NB4 (cell line): Measurements from ENCODE around the gene EBF3.

Source experiments
- DNase-seq: peaks from one replicate; pipeline ENCODE4 v3.0.0; 2010; ENCODE audit warnings: low read depth
- H3K4me3 ChIP-seq: one replicate; pipeline ENCODE4 v1.5.1; 2011; ENCODE audit warnings: mild to moderate bottlenecking, low read depth, low read length, moderate library complexity
- MYC ChIP-seq: IDR thresholded peaks from 2 replicates; pipeline ENCODE4 v1.6.1; 2011; ENCODE audit warnings: low read depth, low read length
- POLR2A ChIP-seq: IDR thresholded peaks from 2 replicates; pipeline ENCODE4 v1.6.1; 2011; ENCODE audit warnings: mild to moderate bottlenecking; ENCODE audit not compliant: insufficient read length; ENCODE audit errors: extremely low read depth
- TF ChIP-seq, protein P1 (sequence below): IDR thresholded peaks from one replicate; pipeline ENCODE4 v1.5.1; 2012; ENCODE audit warnings: low read depth, low read length
- TF ChIP-seq, protein P2 (sequence below): IDR thresholded peaks from 2 replicates; pipeline ENCODE4 v1.6.1; 2011; ENCODE audit warnings: low read depth, low read length

The EBF3 gene

DNA sequence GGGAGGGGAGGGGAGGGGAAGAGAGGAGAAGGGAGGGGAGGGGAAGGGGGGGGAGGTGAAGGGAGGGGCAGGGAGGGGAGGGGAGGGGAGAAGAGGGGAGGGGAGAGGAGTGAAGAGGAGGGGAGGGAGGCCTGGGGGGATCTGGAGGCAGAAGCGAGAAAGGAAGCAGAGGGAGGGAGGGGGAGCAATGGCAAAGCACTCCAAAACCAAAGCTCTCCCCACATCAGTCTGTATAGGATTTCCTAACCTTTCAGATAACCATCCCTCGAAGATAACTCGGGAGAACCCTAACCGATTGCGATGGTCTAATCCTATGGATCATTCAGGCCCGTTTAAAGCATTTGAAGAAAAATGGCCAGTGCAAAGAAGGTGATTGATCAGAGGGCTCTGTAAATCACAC lies 19.0 kb downstream of the EBF3 start:
- no peak for TF ChIP-seq MYC
- DNase-seq: no peak
- H3K4me3 ChIP-seq: no peak overlapping the region

DNA sequence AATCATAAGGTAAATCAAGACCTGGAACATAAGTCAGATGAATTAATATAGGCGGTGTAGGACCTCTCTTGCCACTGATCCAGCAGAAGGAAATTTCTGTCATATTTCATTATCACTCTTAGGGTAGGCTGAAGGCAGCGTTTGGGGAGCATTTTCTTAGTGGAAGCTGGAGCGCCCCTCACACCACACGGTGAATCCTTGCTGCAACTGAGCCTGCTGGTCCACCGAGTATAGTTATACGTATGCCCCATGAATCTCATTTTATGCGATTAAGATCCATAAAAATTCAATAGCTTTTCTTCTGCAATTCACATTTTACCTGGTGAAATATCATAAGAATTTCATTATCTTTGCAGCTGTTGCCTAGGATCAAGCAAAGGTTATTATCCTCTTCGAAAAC lies 19.6 kb downstream of the EBF3 start:
- H3K4me3 ChIP-seq: no peak overlapping the region
- TF ChIP-seq, protein P1, sequence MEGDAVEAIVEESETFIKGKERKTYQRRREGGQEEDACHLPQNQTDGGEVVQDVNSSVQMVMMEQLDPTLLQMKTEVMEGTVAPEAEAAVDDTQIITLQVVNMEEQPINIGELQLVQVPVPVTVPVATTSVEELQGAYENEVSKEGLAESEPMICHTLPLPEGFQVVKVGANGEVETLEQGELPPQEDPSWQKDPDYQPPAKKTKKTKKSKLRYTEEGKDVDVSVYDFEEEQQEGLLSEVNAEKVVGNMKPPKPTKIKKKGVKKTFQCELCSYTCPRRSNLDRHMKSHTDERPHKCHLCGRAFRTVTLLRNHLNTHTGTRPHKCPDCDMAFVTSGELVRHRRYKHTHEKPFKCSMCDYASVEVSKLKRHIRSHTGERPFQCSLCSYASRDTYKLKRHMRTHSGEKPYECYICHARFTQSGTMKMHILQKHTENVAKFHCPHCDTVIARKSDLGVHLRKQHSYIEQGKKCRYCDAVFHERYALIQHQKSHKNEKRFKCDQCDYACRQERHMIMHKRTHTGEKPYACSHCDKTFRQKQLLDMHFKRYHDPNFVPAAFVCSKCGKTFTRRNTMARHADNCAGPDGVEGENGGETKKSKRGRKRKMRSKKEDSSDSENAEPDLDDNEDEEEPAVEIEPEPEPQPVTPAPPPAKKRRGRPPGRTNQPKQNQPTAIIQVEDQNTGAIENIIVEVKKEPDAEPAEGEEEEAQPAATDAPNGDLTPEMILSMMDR: no peak
- TF ChIP-seq, protein P2, sequence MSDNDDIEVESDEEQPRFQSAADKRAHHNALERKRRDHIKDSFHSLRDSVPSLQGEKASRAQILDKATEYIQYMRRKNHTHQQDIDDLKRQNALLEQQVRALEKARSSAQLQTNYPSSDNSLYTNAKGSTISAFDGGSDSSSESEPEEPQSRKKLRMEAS: no peak
- no peak for TF ChIP-seq POLR2A
- no peak for TF ChIP-seq MYC
- DNase-seq: no peak

DNA sequence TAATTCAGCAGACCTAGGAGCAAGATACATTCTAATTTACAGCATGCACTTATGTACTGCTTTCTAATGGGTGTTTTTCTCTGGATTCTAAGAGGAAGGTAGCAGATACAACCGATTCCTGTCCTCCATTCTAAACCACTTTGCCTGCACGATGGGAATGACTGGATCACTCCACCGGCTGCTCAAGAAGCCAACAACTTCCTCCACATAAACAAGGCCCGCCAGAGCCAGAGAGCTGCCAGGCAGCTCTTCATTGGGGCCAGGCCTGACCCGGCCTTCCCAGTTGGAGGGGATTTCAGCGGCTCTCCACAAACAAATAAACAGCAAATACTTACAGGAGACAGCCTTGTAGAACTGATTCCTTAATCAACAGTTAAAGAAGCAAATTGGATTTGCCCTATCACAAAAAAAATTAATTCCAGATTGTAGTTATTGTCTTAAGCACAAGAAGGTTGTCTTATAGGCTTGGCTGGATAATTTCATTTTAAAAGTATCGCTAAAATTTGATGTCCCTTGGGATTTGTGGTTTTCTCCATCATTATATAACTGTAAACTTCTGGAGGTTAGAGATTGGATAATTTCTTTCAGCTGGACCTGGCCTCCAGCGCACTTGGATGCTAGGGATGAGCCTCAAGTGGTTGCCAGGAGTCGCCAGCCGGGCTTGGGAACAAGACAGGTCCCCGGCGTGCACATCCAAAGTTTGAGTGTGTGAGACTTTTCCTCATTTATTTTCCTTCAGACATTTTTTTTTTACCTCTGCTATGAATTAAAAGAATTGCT lies 20.9 kb downstream of the EBF3 start:
- H3K4me3 ChIP-seq: no peak overlapping the region
- no peak for DNase-seq
- TF ChIP-seq POLR2A (no peak), MYC (no peak)
- TF ChIP-seq, protein P2: no peak
- TF ChIP-seq, protein P1: no peak

DNA sequence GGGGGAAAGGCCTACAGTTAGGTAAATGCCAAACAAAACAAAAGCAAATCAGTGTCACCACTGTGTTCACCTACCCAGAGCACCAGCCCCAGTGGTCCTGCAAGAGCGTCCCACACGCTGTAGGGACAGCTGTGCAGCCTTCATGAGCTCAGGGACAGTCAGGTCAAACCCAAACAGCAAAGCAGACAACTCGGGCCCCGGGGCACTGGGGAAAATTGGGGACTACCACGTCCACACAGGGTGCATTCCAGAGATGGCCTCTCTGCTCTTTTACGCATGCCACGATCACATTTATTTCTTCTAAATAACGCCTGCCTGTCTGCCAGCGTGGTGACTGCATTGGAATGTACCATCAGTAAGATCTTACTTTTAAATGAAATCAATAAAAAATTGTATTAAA lies 21.7 kb downstream of the EBF3 start:
- TF ChIP-seq POLR2A (no peak), MYC (no peak)
- TF ChIP-seq, protein P2: no peak
- TF ChIP-seq, protein P1: no peak
- DNase-seq: no peak
- no peak overlapping the region for H3K4me3 ChIP-seq

DNA sequence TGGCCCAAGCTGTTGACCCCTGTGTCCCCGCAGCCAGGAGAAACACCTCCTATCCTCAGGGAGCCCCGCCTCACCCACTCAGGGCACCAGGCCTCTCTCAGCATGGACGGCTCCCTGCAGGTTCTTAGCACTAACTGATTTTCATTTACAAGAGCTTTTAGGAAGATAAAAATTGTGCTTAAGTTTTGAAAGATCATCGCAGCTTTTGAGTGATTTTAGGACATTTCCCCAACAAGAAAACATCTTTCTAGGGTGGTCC lies 22.1 kb downstream of the EBF3 start:
- H3K4me3 ChIP-seq: no peak overlapping the region
- DNase-seq: no peak
- TF ChIP-seq MYC: no peak
- TF ChIP-seq, protein P2: no peak

DNA sequence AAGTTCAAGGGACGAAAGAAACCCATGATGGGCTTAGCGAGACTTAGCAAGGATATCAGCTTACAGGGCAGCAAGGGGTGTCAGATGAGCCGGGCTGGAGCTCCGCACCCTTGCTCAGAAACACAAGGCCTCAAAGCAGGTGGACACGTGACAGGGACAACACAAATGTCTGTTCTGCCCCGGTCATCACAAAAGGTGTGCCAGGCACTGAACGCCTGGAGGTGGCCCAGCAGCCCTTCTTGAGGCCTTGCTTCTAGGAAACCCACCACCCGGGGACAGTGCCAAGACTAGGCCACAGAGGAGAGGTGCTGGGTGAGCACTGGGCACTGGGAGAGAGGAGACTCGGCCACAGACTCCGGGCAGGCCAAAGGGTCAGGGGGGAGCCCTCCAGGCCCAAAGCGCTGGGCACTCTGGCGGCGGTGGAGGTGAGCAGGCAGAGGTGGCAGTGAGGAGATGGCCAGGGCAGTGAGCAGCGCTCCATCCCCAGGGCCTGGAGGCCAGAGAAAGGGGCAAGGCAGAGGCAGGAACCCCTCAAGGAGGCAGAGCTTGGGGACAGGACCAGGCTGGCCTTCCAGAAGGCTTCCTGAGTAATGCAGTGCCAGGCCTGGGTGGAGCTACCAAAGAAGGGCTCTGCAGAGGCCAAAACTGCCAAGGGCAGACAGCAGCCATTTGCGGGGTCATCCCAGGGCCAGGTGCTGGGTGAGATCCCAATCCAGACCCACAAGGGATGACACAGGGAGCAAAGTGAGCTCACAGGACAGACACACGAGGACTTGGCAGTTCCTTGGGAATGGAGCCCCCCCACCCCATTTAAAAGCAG lies 22.7 kb downstream of the EBF3 start:
- no peak for TF ChIP-seq MYC
- TF ChIP-seq, protein P2: no peak
- TF ChIP-seq, protein P1: no peak
- TF ChIP-seq POLR2A: no peak
- no peak overlapping the region for H3K4me3 ChIP-seq
- DNase-seq: no peak
